OCI-LY1 (cell line): ENCODE results near the gene ELOVL2.
"Not testable (repeated sequence)": the region's sequence is repeated elsewhere in the genome, so short reads cannot be mapped to it uniquely, and the experiment has no call there.

Experiments used
- H2AFZ ChIP-seq: fragments of 200-600 bp; sonication (generic), shearing (Covaris generic); 2 replicates; pipeline ENCODE4 v1.6.0; 2014; ENCODE audit warnings: antibody characterized with exemption, mild to moderate bottlenecking, low read length
- H3F3A ChIP-seq: fragments of 200-600 bp; sonication (generic), shearing (Covaris generic); 2 replicates; pipeline ENCODE4 v1.6.0; 2014; ENCODE audit warnings: mild to moderate bottlenecking, antibody characterized with exemption, low read length, moderate library complexity; ENCODE audit not compliant: insufficient read depth
- H3K27ac ChIP-seq: fragments of 200-600 bp; sonication (generic); 2 replicates; pipeline ENCODE4 v1.5.1; 2014; ENCODE audit warnings: low read length, mixed run types, mild to moderate bottlenecking, low read depth; ENCODE audit not compliant: poor library complexity, severe bottlenecking
- H3K27me3 ChIP-seq: fragments of 200-600 bp; sonication (generic); 2 replicates; pipeline ENCODE4 v1.6.0; 2014; ENCODE audit warnings: antibody characterized with exemption, mild to moderate bottlenecking, low read length, moderate library complexity; ENCODE audit not compliant: insufficient read depth
- H3K36me3 ChIP-seq: fragments of 200-600 bp; sonication (generic); 2 replicates; pipeline ENCODE4 v1.6.1; 2014; ENCODE audit warnings: mild to moderate bottlenecking, antibody characterized with exemption, low read length, moderate library complexity, mixed read lengths; ENCODE audit not compliant: insufficient read depth
- H3K4me1 ChIP-seq: fragments of 200-600 bp; sonication (generic); 2 replicates; pipeline ENCODE4 v1.5.1; 2014; ENCODE audit warnings: mild to moderate bottlenecking, low read length, moderate library complexity; ENCODE audit not compliant: insufficient read depth, severe bottlenecking
- H3K4me2 ChIP-seq: fragments of 200-600 bp; sonication (generic), shearing (Covaris generic); 2 replicates; pipeline ENCODE4 v1.6.1; 2014; ENCODE audit warnings: low read length
- H3K4me3 ChIP-seq: fragments of 200-600 bp; sonication (generic); 2 replicates; pipeline ENCODE4 v1.5.1; 2014; ENCODE audit warnings: low read length, low read depth, mild to moderate bottlenecking, mixed read lengths; ENCODE audit not compliant: poor library complexity, severe bottlenecking
- H3K79me2 ChIP-seq: fragments of 200-600 bp; shearing (Covaris generic); 2 replicates; pipeline ENCODE4 v1.6.1; 2016; ENCODE audit warnings: mixed run types, low read length, mixed read lengths; ENCODE audit not compliant: insufficient read depth
- H3K9ac ChIP-seq: fragments of 200-600 bp; sonication (generic), shearing (Covaris generic); 2 replicates; pipeline ENCODE4 v1.6.1; 2014; ENCODE audit warnings: mild to moderate bottlenecking, low read length, mixed read lengths
- H3K9me2 ChIP-seq: fragments of 200-600 bp; sonication (generic), shearing (Covaris generic); 2 replicates; pipeline ENCODE4 v1.6.1; 2014; ENCODE audit warnings: low read depth, mild to moderate bottlenecking, low read length, mixed read lengths
- H3K9me3 ChIP-seq: fragments of 200-600 bp; shearing (Covaris generic); 2 replicates; pipeline ENCODE4 v1.6.1; 2014; ENCODE audit warnings: low read length, mixed read lengths
- H4K20me1 ChIP-seq: fragments of 200-600 bp; sonication (generic), shearing (Covaris generic); 2 replicates; pipeline ENCODE4 v1.6.0; 2016; ENCODE audit warnings: mild to moderate bottlenecking, low read length; ENCODE audit not compliant: insufficient read depth
- CTCF ChIP-seq: fragments of 200-600 bp; sonication (generic), shearing (Covaris generic); IDR thresholded peaks from 2 replicates; pipeline ENCODE4 v1.5.1; 2017; ENCODE audit warnings: mild to moderate bottlenecking, antibody characterized with exemption, low read length, moderate library complexity, mixed read lengths
- EZH2 ChIP-seq: fragments of 200-600 bp; sonication (generic), shearing (Covaris generic); IDR thresholded peaks from 2 replicates; pipeline ENCODE4 v1.8.0; 2017; ENCODE audit warnings: borderline replicate concordance, mixed run types, mild to moderate bottlenecking, antibody characterized with exemption, low read length, moderate library complexity, mixed read lengths

ELOVL2 gene

GRCh38 chr6:10993896-10994295, 50.2 kb downstream of the ELOVL2 start:
- no peaks in the 10 kb centered on the region for H3K36me3 ChIP-seq
- H3K27me3 ChIP-seq = no peaks in the 10 kb centered on the region
- no peaks in the 10 kb centered on the region for H3K4me1 ChIP-seq
- no peaks in the 10 kb centered on the region for H3K9me3 ChIP-seq
- no peak overlapping the region for H3K27ac ChIP-seq
- no peaks in the 10 kb centered on the region for H4K20me1 ChIP-seq
- H3K4me2 ChIP-seq = no peak overlapping the region
- no peaks in the 10 kb centered on the region for H3F3A ChIP-seq
- H3K9me2 ChIP-seq = no peaks in the 10 kb centered on the region
- no peak for TF ChIP-seq CTCF
- TF ChIP-seq EZH2 = no peak
- no peak overlapping the region for H3K9ac ChIP-seq
- H2AFZ ChIP-seq = no peak overlapping the region
- no peaks in the 10 kb centered on the region for H3K79me2 ChIP-seq
- H3K4me3 ChIP-seq = no peak overlapping the region

- H3K79me2 ChIP-seq = no peaks in the 10 kb centered on the region
- no peaks in the 10 kb centered on the region for H3K9me2 ChIP-seq
- H3K9ac ChIP-seq = no peak overlapping the region
- no peak overlapping the region for H3K4me3 ChIP-seq
- no peak overlapping the region for H3K4me2 ChIP-seq
- no peaks in the 10 kb centered on the region for H3K9me3 ChIP-seq
- no peaks in the 10 kb centered on the region for H3K36me3 ChIP-seq
- H2AFZ ChIP-seq = no peak overlapping the region
- no peaks in the 10 kb centered on the region for H3K4me1 ChIP-seq
- H3K27me3 ChIP-seq = no peaks in the 10 kb centered on the region
- H3F3A ChIP-seq = no peaks in the 10 kb centered on the region
- TF ChIP-seq CTCF (no peak), EZH2 (no peak)
- H3K27ac ChIP-seq = no peak overlapping the region
- no peaks in the 10 kb centered on the region for H4K20me1 ChIP-seq
These were observed 53.0 kb downstream of the ELOVL2 start for GRCh38 chr6:10991115-10991514.

- no peaks in the 10 kb centered on the region for H3K79me2 ChIP-seq
- H3K27me3 ChIP-seq = no peaks in the 10 kb centered on the region
- H3K27ac ChIP-seq = no peak overlapping the region
- H3K9me3 ChIP-seq = no peaks in the 10 kb centered on the region
- H3K9ac ChIP-seq = no peak overlapping the region
- no peak overlapping the region for H2AFZ ChIP-seq
- no peaks in the 10 kb centered on the region for H3K4me1 ChIP-seq
- no peaks in the 10 kb centered on the region for H3F3A ChIP-seq
- no peaks in the 10 kb centered on the region for H3K9me2 ChIP-seq
- H3K4me2 ChIP-seq = no peak overlapping the region
- no peaks in the 10 kb centered on the region for H4K20me1 ChIP-seq
- H3K4me3 ChIP-seq = no peak overlapping the region
- no peaks in the 10 kb centered on the region for H3K36me3 ChIP-seq
- TF ChIP-seq CTCF = no peak
- TF ChIP-seq EZH2 = no peak
These were observed 54.5 kb downstream of the ELOVL2 start for GRCh38 chr6:10989587-10989986.

GRCh38 chr6:10984959-10985358, 59.1 kb downstream of the ELOVL2 start:
- not testable (repeated sequence) for H3K4me2 ChIP-seq, H3K4me3 ChIP-seq, H3K9ac ChIP-seq, H3K36me3 ChIP-seq, H2AFZ ChIP-seq, H3K27ac ChIP-seq, H3F3A ChIP-seq, H3K9me2 ChIP-seq, H3K27me3 ChIP-seq, H4K20me1 ChIP-seq, H3K9me3 ChIP-seq, H3K4me1 ChIP-seq, H3K79me2 ChIP-seq
